HepG2 (cell line): ENCODE measurements around the gene VAMP5. TPM values are rescaled to one million over a fixed set of nuclear protein-coding genes. Genes with fewer than 3 reads are reported as not detected.

Source experiments
- BCLAF1 ChIP-seq: fragments of 450-650 bp; IDR thresholded peaks from 2 replicates; pipeline ENCODE4 v1.6.1; 2017; ENCODE audit warnings: mild to moderate bottlenecking
- ETV6 ChIP-seq: sonication (generic); formaldehyde crosslinking; conservative IDR thresholded peaks from 2 replicates; pipeline ENCODE4 v1.4.0; 2020; ENCODE audit warnings: missing genetic modification reagents
- FOXP1 ChIP-seq, 2 experiments: fragments of 450-650 bp in 1 of 2; IDR thresholded peaks; 2 replicates each; pipeline ENCODE4 v1.6.1; 2017 to 2018; ENCODE audit warnings: antibody characterized with exemption in 1 of 2
- HMG20A ChIP-seq: IDR thresholded peaks from 2 replicates; pipeline ENCODE4 v1.6.1; 2016; ENCODE audit warnings: borderline replicate concordance
- HNF4A ChIP-seq: sonication (generic); formaldehyde crosslinking; IDR thresholded peaks from 2 replicates; pipeline ENCODE4 v1.4.0; 2020; ENCODE audit warnings: missing genetic modification reagents
- HNF4G ChIP-seq, 2 experiments: sonication (generic) in 1 of 2; formaldehyde crosslinking in 1 of 2; IDR thresholded peaks; 2 replicates each; pipeline versions ENCODE4 v1.4.0 to v1.6.1; 2011 to 2020; ENCODE audit warnings: borderline replicate concordance in 2 of 2, low read depth in 2 of 2, mild to moderate bottlenecking in 2 of 2, low read length in 1 of 2, missing genetic modification reagents in 1 of 2, moderate library complexity in 1 of 2
- MLX ChIP-seq: IDR thresholded peaks from 2 replicates; pipeline ENCODE4 v1.6.1; 2016
- PAX8 ChIP-seq: sonication (generic); formaldehyde crosslinking; IDR thresholded peaks from 2 replicates; pipeline ENCODE4 v1.8.0; 2022; ENCODE audit warnings: mild to moderate bottlenecking, missing genetic modification reagents, borderline replicate concordance
- PRDM15 ChIP-seq: sonication (generic); formaldehyde crosslinking; IDR thresholded peaks from 2 replicates; pipeline ENCODE4 v1.4.0; 2020; ENCODE audit warnings: missing genetic modification reagents
- RAD21 ChIP-seq: fragments of 450-650 bp; formaldehyde crosslinking; IDR thresholded peaks from 2 replicates; pipeline ENCODE4 v1.5.0; 2020; ENCODE audit warnings: mild to moderate bottlenecking
- SRSF4 ChIP-seq: fragments of 200-400 bp; formaldehyde crosslinking; IDR thresholded peaks from one replicate; pipeline ENCODE4 v1.6.1; 2018; ENCODE audit warnings: mild to moderate bottlenecking, low read depth, low read length, moderate library complexity; ENCODE audit not compliant: poor library complexity, severe bottlenecking
- ZFAT ChIP-seq: sonication (generic); formaldehyde crosslinking; conservative IDR thresholded peaks from 2 replicates; pipeline ENCODE4 v1.8.1; 2023; ENCODE audit warnings: missing genetic modification reagents, inconsistent platforms
- ZMAT5 ChIP-seq: sonication (generic); formaldehyde crosslinking; IDR thresholded peaks from 2 replicates; pipeline ENCODE4 v1.5.0; 2020; ENCODE audit warnings: mild to moderate bottlenecking, low read depth, missing genetic modification reagents, borderline replicate concordance
- ZMYM2 ChIP-seq: sonication (generic); formaldehyde crosslinking; IDR thresholded peaks from 2 replicates; pipeline ENCODE4 v1.8.0; 2022; ENCODE audit warnings: mild to moderate bottlenecking, missing genetic modification reagents
- ZNF10 ChIP-seq: sonication (generic); formaldehyde crosslinking; IDR thresholded peaks from 2 replicates; pipeline ENCODE4 v1.4.0; 2020; ENCODE audit warnings: mild to moderate bottlenecking, low read depth, missing genetic modification reagents, borderline replicate concordance
- ZNF331 ChIP-seq: sonication (generic); formaldehyde crosslinking; IDR thresholded peaks from 2 replicates; pipeline ENCODE4 v1.4.0; 2020; ENCODE audit warnings: missing genetic modification reagents
- ZNF577 ChIP-seq: sonication (generic); formaldehyde crosslinking; IDR thresholded peaks from 2 replicates; pipeline ENCODE4 v1.4.0; 2020; ENCODE audit warnings: mild to moderate bottlenecking, low read depth, missing genetic modification reagents, borderline replicate concordance
- ZNF772 ChIP-seq: sonication (generic); formaldehyde crosslinking; IDR thresholded peaks from 2 replicates; pipeline ENCODE4 v1.5.0; 2020; ENCODE audit warnings: mild to moderate bottlenecking, missing genetic modification reagents
- ZNF780A ChIP-seq: sonication (generic); formaldehyde crosslinking; IDR thresholded peaks from 2 replicates; pipeline ENCODE4 v1.8.0; 2022; ENCODE audit warnings: mild to moderate bottlenecking, missing genetic modification reagents, moderate library complexity
- ZNF790 ChIP-seq: sonication (generic); formaldehyde crosslinking; IDR thresholded peaks from 2 replicates; pipeline ENCODE4 v1.8.0; 2022; ENCODE audit warnings: missing genetic modification reagents, mild to moderate bottlenecking, borderline replicate concordance
- ZNF816 ChIP-seq: sonication (generic); formaldehyde crosslinking; IDR thresholded peaks from 2 replicates; pipeline ENCODE4 v1.8.0; 2022; ENCODE audit warnings: missing genetic modification reagents, mild to moderate bottlenecking, borderline replicate concordance
- polyA plus RNA-seq, 8 experiments: library from polyadenylated mRNA; depleted of rRNA in 3 of 8; stranded (reverse) in 7 of 8; unstranded in 1 of 8; fragments of >200 nt; fragmentation: Illumina TruSeq in 4 of 8; extraction: Trizol in 4 of 8; gene quantifications; 2 replicates each; pipeline versions ENCODE4 v1.2.1 to v1.2.3, GENCODE V29; 2011 to 2016; ENCODE audit warnings: low read depth in 4 of 8, missing spikeins in 1 of 8, mixed read lengths in 1 of 8; ENCODE audit not compliant: insufficient read depth in 1 of 8
- total RNA-seq, 5 experiments: library from RNA; depleted of rRNA; stranded (reverse); fragments of >200 nt; fragmentation: Illumina TruSeq; extraction: Trizol; gene quantifications; 2 replicates each; pipeline ENCODE4 v1.2.3, GENCODE V29; 2016; ENCODE audit warnings: low read depth in 1 of 5

The VAMP5 gene
- total and polyA plus RNA-seq, 2 of the 13 experiments (the other 11 are each of a cell fraction or from before 2014, with no cell fraction given) = 7.2 to 56.7 TPM

GRCh38 chr2:85538507-85539360, 45.5 kb upstream of the VAMP5 start, which contains the start of gene MAT2A (continued):
- TF ChIP-seq ZFAT (CRISPR knock-in tag) (no peak; the same call in none of the 2 replicates), FOXP1 (IDR thresholded peaks at IDR 0.05) (no peak), FOXP1 (CRISPR knock-in tag; IDR thresholded peaks at IDR 0.05) (peak; percentile 49), ZNF816 (peak; percentile 96), ETV6 (peak; percentile 84), ZMAT5 (CRISPR knock-in tag) (no peak), ZNF10 (CRISPR knock-in tag) (peak; percentile 46; the same call in 1 of the 2 replicates), ZMYM2 (CRISPR knock-in tag) (peak; percentile 90), HMG20A (no peak; the same call in 1 of the 2 replicates), PAX8 (CRISPR knock-in tag) (peak; percentile 90), PRDM15 (no peak), ZNF790 (peak; percentile 99), HNF4G (IDR thresholded peaks at IDR 0.05; ENCODE audit: borderline replicate concordance, low read depth, low read length) (peak; percentile 40; the same call in 1 of the 2 replicates), HNF4G (CRISPR knock-in tag; IDR thresholded peaks at IDR 0.05; ENCODE audit: borderline replicate concordance, low read depth) (0 out of 2 replicates have a peak, but pooled peaks have one; percentile 37), ZNF780A (peak; percentile 97; the same call in 1 of the 2 replicates), SRSF4 (no peak), RAD21 (CRISPR knock-in tag) (peak; percentile 86), ZNF772 (CRISPR knock-in tag) (no peak; the same call in none of the 2 replicates), ZNF577 (no peak), ZNF331 (CRISPR knock-in tag) (peak; percentile 85), HNF4A (CRISPR knock-in tag) (peak; percentile 58; the same call in 1 of the 2 replicates), BCLAF1 (no peak), MLX (CRISPR knock-in tag) (peak; percentile 37; the same call in 1 of the 2 replicates)
